ENCODE results near the gene ARHGAP28. TPM values are rescaled to one million over a fixed set of nuclear protein-coding genes. Genes with fewer than 3 reads are reported as not detected.

The ARHGAP28 gene
- total and polyA plus RNA-seq, 2 of the 13 experiments (the other 11 are each of a cell fraction or from before 2014, with no cell fraction given) = not detected

DNA sequence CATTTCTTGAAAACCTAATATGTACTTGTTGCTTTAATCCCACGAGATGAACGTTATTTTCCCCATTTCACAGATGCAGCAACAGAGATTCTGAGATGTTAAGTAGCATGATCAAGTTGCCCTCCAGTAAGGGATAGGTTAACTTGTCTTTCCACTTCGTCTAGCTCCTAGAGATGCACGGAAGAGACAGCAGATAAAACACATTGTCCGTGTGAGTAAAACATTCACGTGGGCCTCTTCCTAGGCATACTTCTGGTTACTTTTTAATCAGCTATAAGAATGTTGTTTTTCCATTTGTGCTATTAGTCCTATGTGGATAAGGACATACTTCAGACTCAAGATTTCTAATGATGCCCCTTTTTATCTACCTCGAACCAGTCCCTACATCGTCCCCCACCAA is 1.2 kb upstream of the ARHGAP28 start:
- in situ Hi-C loops (cut with HindIII; ENCODE audit: extremely low pct_ligation_motif_present, low pct_unique_long_range_greater_than_20kb) = no loop called here
- intact Hi-C loops (cut with micrococcal nuclease; ENCODE audit: unreplicated experiment) = no loop called here
- Histone ChIP-seq H3K79me2 (ENCODE audit: insufficient read depth, low read length) (no peaks in the 10 kb centered on the region), H2AFZ (ENCODE audit: low read length) (no peak overlapping the region), H3K9me3 (ENCODE audit: low read length) (no peaks in the 10 kb centered on the region), H3K4me1 (ENCODE audit: insufficient read depth, low read length) (no peaks in the 10 kb centered on the region), H3K36me3 (replicated peaks in 1 of 2; ENCODE audit: control insufficient read depth in 1 of 2, insufficient read depth in 2 of 2, low read length in 2 of 2) (no peaks in the 10 kb centered on the region), H3K4me2 (ENCODE audit: low read depth, low read length) (no peak overlapping the region), H3K9ac (ENCODE audit: insufficient read depth, low read depth, low read length) (no peak overlapping the region), H3K4me3 (replicated peaks in 1 of 3; ENCODE audit: insufficient read depth in 1 of 3, low read depth in 2 of 3, low read length in 3 of 3) (no peak overlapping the region), H3K27me3 (ENCODE audit: control insufficient read depth in 1 of 2, insufficient read depth in 2 of 2, low read length in 2 of 2) (peaks cover 0 to 19% of the 10 kb centered on the region in 2 experiments; a peak in 1 of 5 replicates), H3K27ac (ENCODE audit: extremely low read length, insufficient read depth, low read length) (no peak overlapping the region), H4K20me1 (ENCODE audit: insufficient read depth, low read length) (no peaks in the 10 kb centered on the region)
- ChIA-PET POLR2A (no interaction called here), CTCF (ENCODE audit: low intra/inter-chr PET ratio, low total read pairs) (no interaction called here)
- TF ChIP-seq, protein P1, sequence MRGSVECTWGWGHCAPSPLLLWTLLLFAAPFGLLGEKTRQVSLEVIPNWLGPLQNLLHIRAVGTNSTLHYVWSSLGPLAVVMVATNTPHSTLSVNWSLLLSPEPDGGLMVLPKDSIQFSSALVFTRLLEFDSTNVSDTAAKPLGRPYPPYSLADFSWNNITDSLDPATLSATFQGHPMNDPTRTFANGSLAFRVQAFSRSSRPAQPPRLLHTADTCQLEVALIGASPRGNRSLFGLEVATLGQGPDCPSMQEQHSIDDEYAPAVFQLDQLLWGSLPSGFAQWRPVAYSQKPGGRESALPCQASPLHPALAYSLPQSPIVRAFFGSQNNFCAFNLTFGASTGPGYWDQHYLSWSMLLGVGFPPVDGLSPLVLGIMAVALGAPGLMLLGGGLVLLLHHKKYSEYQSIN (CRISPR knock-in tag; IDR thresholded peaks at IDR 0.05; ENCODE audit: borderline replicate concordance) = no peak
- TF ChIP-seq, protein P2, sequence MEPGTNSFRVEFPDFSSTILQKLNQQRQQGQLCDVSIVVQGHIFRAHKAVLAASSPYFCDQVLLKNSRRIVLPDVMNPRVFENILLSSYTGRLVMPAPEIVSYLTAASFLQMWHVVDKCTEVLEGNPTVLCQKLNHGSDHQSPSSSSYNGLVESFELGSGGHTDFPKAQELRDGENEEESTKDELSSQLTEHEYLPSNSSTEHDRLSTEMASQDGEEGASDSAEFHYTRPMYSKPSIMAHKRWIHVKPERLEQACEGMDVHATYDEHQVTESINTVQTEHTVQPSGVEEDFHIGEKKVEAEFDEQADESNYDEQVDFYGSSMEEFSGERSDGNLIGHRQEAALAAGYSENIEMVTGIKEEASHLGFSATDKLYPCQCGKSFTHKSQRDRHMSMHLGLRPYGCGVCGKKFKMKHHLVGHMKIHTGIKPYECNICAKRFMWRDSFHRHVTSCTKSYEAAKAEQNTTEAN (CRISPR knock-in tag; conservative IDR thresholded peaks at IDR 0.05) = no peak
- TF ChIP-seq ZXDC (CRISPR knock-in tag; IDR thresholded peaks at IDR 0.05) (no peak), ZNF747 (CRISPR knock-in tag; IDR thresholded peaks at IDR 0.05; ENCODE audit: borderline replicate concordance) (no peak), ZNF615 (CRISPR knock-in tag; IDR thresholded peaks at IDR 0.05; ENCODE audit: borderline replicate concordance) (no peak), TRIM24 (CRISPR knock-in tag; IDR thresholded peaks at IDR 0.05) (no peak), ZNF230 (CRISPR knock-in tag; IDR thresholded peaks at IDR 0.05) (no peak), SETDB1 (CRISPR knock-in tag; IDR thresholded peaks at IDR 0.05; ENCODE audit: borderline replicate concordance) (no peak), ZNF343 (CRISPR knock-in tag; IDR thresholded peaks at IDR 0.05) (no peak), RARG (CRISPR knock-in tag; IDR thresholded peaks at IDR 0.05; ENCODE audit: low read depth) (no peak), ZBTB38 (CRISPR knock-in tag; IDR thresholded peaks at IDR 0.05) (no peak), ZFP62 (CRISPR knock-in tag; IDR thresholded peaks at IDR 0.05) (no peak), GTF3A (CRISPR knock-in tag; conservative IDR thresholded peaks at IDR 0.05) (no peak), HDAC1 (CRISPR knock-in tag; IDR thresholded peaks at IDR 0.05) (no peak), ZBTB25 (CRISPR knock-in tag; IDR thresholded peaks at IDR 0.05) (no peak), PTBP1 (IDR thresholded peaks at IDR 0.05; ENCODE audit: low read depth, low read length, poor library complexity, severe bottlenecking) (no peak), TMF1 (CRISPR knock-in tag; IDR thresholded peaks at IDR 0.05; ENCODE audit: low read depth) (no peak)
- 9% methylated on average over 8 of the region's 8 CpGs for WGBS (ENCODE audit: low lambda C conversion rate)
- DNase-seq (ENCODE audit: low spot score) (no peak), FAIRE-seq (no peak), ATAC-seq (no peak)
- BruUV-seq (replicated peaks) = no TSS peak

Measured in HepG2 (cell line).